Skin epidermis (tissue), 12 donors: ENCODE data around the gene NISCH.

Source experiments
- H3K27ac ChIP-seq, 21 experiments: fragments of 200-600 bp; sonication (generic) in 11 of 21; one replicate each; pipeline ENCODE4 v1.5.0; 2020; ENCODE audit warnings: mild to moderate bottlenecking in 3 of 21, inconsistent platforms in 2 of 21, moderate library complexity in 2 of 21
- H3K4me3 ChIP-seq, 7 experiments: fragments of 200-600 bp; sonication (generic) in 2 of 7; one replicate each; pipeline ENCODE4 v1.5.0; 2020; ENCODE audit warnings: inconsistent platforms in 2 of 7, mild to moderate bottlenecking in 2 of 7, moderate library complexity in 1 of 7

The NISCH gene

GRCh38 chr3:52433996-52434479, 21.4 kb upstream of the NISCH start:
- no peak overlapping the region for H3K4me3 ChIP-seq
- peak overlapping the region in 11 of 21 experiments; percentile 9 to 70 (median 51) for H3K27ac ChIP-seq

GRCh38 chr3:52434491-52435115, 20.8 kb upstream of the NISCH start:
- no peak overlapping the region for H3K4me3 ChIP-seq
- peak overlapping the region in 5 of 21 experiments; percentile 21 to 70 (median 63) for H3K27ac ChIP-seq

GRCh38 chr3:52435246-52436101, 19.9 kb upstream of the NISCH start:
- Histone ChIP-seq H3K27ac (peak overlapping the region in 2 of 21 experiments; percentile 4 to 69), H3K4me3 (no peak overlapping the region)

GRCh38 chr3:52436500-52437149, 18.8 kb upstream of the NISCH start:
- Histone ChIP-seq H3K4me3 (no peak overlapping the region), H3K27ac (peak overlapping the region in 2 of 21 experiments; percentile 31 to 48)

- Histone ChIP-seq H3K4me3 (no peak overlapping the region), H3K27ac (peak overlapping the region in 2 of 21 experiments; percentile 27 to 48)
Measured at GRCh38 chr3:52437326-52438103, 17.9 kb upstream of the NISCH start.

GRCh38 chr3:52438104-52438376, 17.4 kb upstream of the NISCH start:
- H3K4me3 ChIP-seq, result no peak overlapping the region
- peak overlapping the region in 1 of 21 experiments; percentile 34 for H3K27ac ChIP-seq

GRCh38 chr3:52438579-52439425, 16.6 kb upstream of the NISCH start:
- Histone ChIP-seq H3K4me3 (no peak overlapping the region), H3K27ac (no peak overlapping the region)

- Histone ChIP-seq H3K4me3 (no peak overlapping the region), H3K27ac (no peak overlapping the region)
Measured at GRCh38 chr3:52439426-52440248, 15.8 kb upstream of the NISCH start.

GRCh38 chr3:52440249-52440551, 15.2 kb upstream of the NISCH start:
- no peak overlapping the region for H3K27ac ChIP-seq
- H3K4me3 ChIP-seq, result no peak overlapping the region

- H3K27ac ChIP-seq, result no peak overlapping the region
- no peak overlapping the region for H3K4me3 ChIP-seq
Measured at GRCh38 chr3:52440671-52441070, 14.7 kb upstream of the NISCH start.

GRCh38 chr3:52441091-52441771, 14.2 kb upstream of the NISCH start:
- H3K4me3 ChIP-seq, result no peak overlapping the region
- H3K27ac ChIP-seq, result peak overlapping the region in 1 of 21 experiments; percentile 16

- Histone ChIP-seq H3K27ac (peak overlapping the region in 1 of 21 experiments; percentile 16), H3K4me3 (no peak overlapping the region)
Measured at GRCh38 chr3:52441772-52442332, 13.6 kb upstream of the NISCH start.

- Histone ChIP-seq H3K27ac (peak overlapping the region in 2 of 21 experiments; percentile 8 to 40), H3K4me3 (no peak overlapping the region)
Measured at GRCh38 chr3:52442409-52443267, 12.8 kb upstream of the NISCH start.

GRCh38 chr3:52443268-52443610, 12.2 kb upstream of the NISCH start:
- Histone ChIP-seq H3K27ac (peak overlapping the region in 2 of 21 experiments; percentile 8 to 40), H3K4me3 (no peak overlapping the region)

- Histone ChIP-seq H3K27ac (peak overlapping the region in 3 of 21 experiments; percentile 6 to 58 (median 18)), H3K4me3 (peak overlapping the region in 3 of 7 experiments; percentile 14 to 31 (median 21))
Measured at GRCh38 chr3:52443791-52444687, 11.4 kb upstream of the NISCH start.
